Esophagus squamous epithelium (tissue), 5 donors: ENCODE results near the gene TMEM132D. TPM values are rescaled to one million over a fixed set of nuclear protein-coding genes. Genes with fewer than 3 reads are reported as not detected.

Source experiments
- DNase-seq: peaks from one replicate; lab custom pipeline; 2025; lab: John Stamatoyannopoulos, UW
- H3K27ac ChIP-seq, 4 donors: fragments of 200-600 bp; sonication (generic); one replicate each; pipeline ENCODE4 v1.5.1; 2016 to 2019; ENCODE audit warnings: mild to moderate bottlenecking in 1 of 4
- H3K27me3 ChIP-seq, 4 donors: fragments of 200-600 bp; sonication (generic); 1 replicate in 3 of 4; 2 replicates in 1 of 4; pipeline versions ENCODE4 v1.5.1 to v1.6.0; 2017 to 2021; ENCODE audit warnings: antibody characterized with exemption in 1 of 4
- H3K36me3 ChIP-seq, 3 donors: fragments of 200-600 bp; sonication (generic); one replicate each; pipeline ENCODE4 v1.5.1; 2016 to 2019
- H3K4me1 ChIP-seq, 3 donors: fragments of 200-600 bp; sonication (generic); one replicate each; pipeline ENCODE4 v1.5.1; 2017 to 2019
- H3K4me3 ChIP-seq, 4 donors: fragments of 200-600 bp; sonication (generic); 1 replicate in 3 of 4; 2 replicates in 1 of 4; pipeline ENCODE4 v1.5.1; 2016 to 2019; ENCODE audit warnings: mild to moderate bottlenecking in 2 of 4, moderate library complexity in 1 of 4
- H3K9me3 ChIP-seq, 3 donors: fragments of 200-600 bp; sonication (generic); one replicate each; pipeline ENCODE4 v1.5.1; 2016 to 2019
- POLR2A ChIP-seq, 4 donors: fragments of 450-650 bp; IDR thresholded peaks; one replicate each; pipeline ENCODE4 v1.6.1; 2017; ENCODE audit warnings: antibody characterized with exemption in 4 of 4, mild to moderate bottlenecking in 4 of 4, moderate library complexity in 3 of 4
- WGBS, 2 donors: methylation state at CpG; one replicate each; pipeline ENCODE4 v1.1.5; 2018; 5-methylcytosine and 5-hydroxymethylcytosine counted together
- intact Hi-C: fragments of 100-400 bp; cut with DNase I; formaldehyde crosslinking; loops from one replicate; pipeline ENCODE4 v1.15.0; 2022
- total RNA-seq, 4 donors: library from RNA; depleted of rRNA; stranded (reverse); fragments of >200 nt; gene quantifications; one replicate each; pipeline ENCODE4 v1.1.0, GENCODE V29; 2016
- TF ChIP-seq, protein P1 (sequence below), 6 experiments: fragments of 450-650 bp in 4 of 6; fragments of 200-600 bp in 2 of 6; sonication (generic) in 2 of 6; IDR thresholded peaks; one replicate each; pipeline ENCODE4 v1.5.1; 2016 to 2019; ENCODE audit warnings: antibody characterized with exemption in 6 of 6, mild to moderate bottlenecking in 4 of 6, moderate library complexity in 4 of 6
- donor health status: DM: yes; HTN: yes; CAD: no.

Gene TMEM132D
- total RNA-seq, 4 donors from 2014 or later = not detected

- H3K4me1 ChIP-seq = no peaks in the 10 kb centered on the region
- H3K27ac ChIP-seq = no peak overlapping the region
- WGBS, 2 donors = 67 to 69% methylated on average over 6 of the region's 6 CpGs
- DNase-seq = no peak
- no peak overlapping the region for H3K4me3 ChIP-seq
- intact Hi-C loops = no loop called here
- H3K9me3 ChIP-seq = no peaks in the 10 kb centered on the region
- TF ChIP-seq, protein P1, sequence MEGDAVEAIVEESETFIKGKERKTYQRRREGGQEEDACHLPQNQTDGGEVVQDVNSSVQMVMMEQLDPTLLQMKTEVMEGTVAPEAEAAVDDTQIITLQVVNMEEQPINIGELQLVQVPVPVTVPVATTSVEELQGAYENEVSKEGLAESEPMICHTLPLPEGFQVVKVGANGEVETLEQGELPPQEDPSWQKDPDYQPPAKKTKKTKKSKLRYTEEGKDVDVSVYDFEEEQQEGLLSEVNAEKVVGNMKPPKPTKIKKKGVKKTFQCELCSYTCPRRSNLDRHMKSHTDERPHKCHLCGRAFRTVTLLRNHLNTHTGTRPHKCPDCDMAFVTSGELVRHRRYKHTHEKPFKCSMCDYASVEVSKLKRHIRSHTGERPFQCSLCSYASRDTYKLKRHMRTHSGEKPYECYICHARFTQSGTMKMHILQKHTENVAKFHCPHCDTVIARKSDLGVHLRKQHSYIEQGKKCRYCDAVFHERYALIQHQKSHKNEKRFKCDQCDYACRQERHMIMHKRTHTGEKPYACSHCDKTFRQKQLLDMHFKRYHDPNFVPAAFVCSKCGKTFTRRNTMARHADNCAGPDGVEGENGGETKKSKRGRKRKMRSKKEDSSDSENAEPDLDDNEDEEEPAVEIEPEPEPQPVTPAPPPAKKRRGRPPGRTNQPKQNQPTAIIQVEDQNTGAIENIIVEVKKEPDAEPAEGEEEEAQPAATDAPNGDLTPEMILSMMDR (IDR thresholded peaks at IDR 0.05) = no peak
- no peak for TF ChIP-seq POLR2A (IDR thresholded peaks at IDR 0.05)
- no peaks in the 10 kb centered on the region for H3K27me3 ChIP-seq
- no peaks in the 10 kb centered on the region for H3K36me3 ChIP-seq
Observed at GRCh38 chr12:129753586-129753985, 150.2 kb downstream of the TMEM132D start.

- intact Hi-C loops = no loop called here
- no peaks in the 10 kb centered on the region for H3K36me3 ChIP-seq
- no peaks in the 10 kb centered on the region for H3K27me3 ChIP-seq
- H3K9me3 ChIP-seq = no peaks in the 10 kb centered on the region
- no peaks in the 10 kb centered on the region for H3K4me1 ChIP-seq
- no peak for DNase-seq
- WGBS, 2 donors = 61% methylated on average over 2 to 3 of the region's 3 CpGs
- no peak overlapping the region for H3K27ac ChIP-seq
- no peak overlapping the region for H3K4me3 ChIP-seq
- TF ChIP-seq, protein P1 (IDR thresholded peaks at IDR 0.05) = no peak
- no peak for TF ChIP-seq POLR2A (IDR thresholded peaks at IDR 0.05)
Observed at GRCh38 chr12:129750421-129750820, 153.4 kb downstream of the TMEM132D start.

- no peaks in the 10 kb centered on the region for H3K27me3 ChIP-seq
- no peaks in the 10 kb centered on the region for H3K36me3 ChIP-seq
- H3K27ac ChIP-seq = no peak overlapping the region
- no peaks in the 10 kb centered on the region for H3K4me1 ChIP-seq
- peaks cover 0 to 11% (median 0%) of the 10 kb centered on the region in 3 donors for H3K9me3 ChIP-seq
- TF ChIP-seq, protein P1 (IDR thresholded peaks at IDR 0.05) = no peak
- no peak for TF ChIP-seq POLR2A (IDR thresholded peaks at IDR 0.05)
- intact Hi-C loops = no loop called here
- DNase-seq = no peak
- WGBS, 2 donors = 62 to 72% methylated on average over 4 of the region's 4 CpGs
- no peak overlapping the region for H3K4me3 ChIP-seq
Observed at GRCh38 chr12:129746318-129746717, 157.5 kb downstream of the TMEM132D start.

DNA sequence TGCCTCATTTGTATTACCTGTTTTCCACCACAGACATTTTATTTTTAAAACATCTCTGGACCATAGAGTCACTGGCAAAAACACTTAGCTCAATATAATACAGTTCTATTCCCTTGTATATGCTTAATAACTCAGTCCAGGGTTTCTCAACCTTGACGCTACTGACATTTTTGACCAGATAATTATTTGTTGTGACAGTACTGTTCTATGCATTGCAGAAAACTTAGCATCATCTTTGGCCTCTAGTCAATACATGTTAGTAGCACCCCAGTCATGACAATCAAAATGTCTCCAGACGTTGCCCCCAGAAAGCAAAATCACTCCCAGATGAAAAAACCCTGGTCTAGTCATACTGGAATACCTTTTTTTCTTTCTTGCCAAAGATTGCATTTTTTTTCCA is 174.7 kb downstream of the TMEM132D start:
- Histone ChIP-seq H3K4me3 (no peak overlapping the region), H3K27me3 (no peaks in the 10 kb centered on the region), H3K27ac (no peak overlapping the region), H3K36me3 (no peaks in the 10 kb centered on the region), H3K9me3 (peaks cover 0 to 15% (median 0%) of the 10 kb centered on the region in 3 donors), H3K4me1 (no peaks in the 10 kb centered on the region)
- TF ChIP-seq, protein P1 (IDR thresholded peaks at IDR 0.05) = no peak
- no peak for TF ChIP-seq POLR2A (IDR thresholded peaks at IDR 0.05)
- 70 to 75% methylated on average over 2 of the region's 2 CpGs for WGBS, 2 donors
- intact Hi-C loops = no loop called here
- no peak for DNase-seq

DNA sequence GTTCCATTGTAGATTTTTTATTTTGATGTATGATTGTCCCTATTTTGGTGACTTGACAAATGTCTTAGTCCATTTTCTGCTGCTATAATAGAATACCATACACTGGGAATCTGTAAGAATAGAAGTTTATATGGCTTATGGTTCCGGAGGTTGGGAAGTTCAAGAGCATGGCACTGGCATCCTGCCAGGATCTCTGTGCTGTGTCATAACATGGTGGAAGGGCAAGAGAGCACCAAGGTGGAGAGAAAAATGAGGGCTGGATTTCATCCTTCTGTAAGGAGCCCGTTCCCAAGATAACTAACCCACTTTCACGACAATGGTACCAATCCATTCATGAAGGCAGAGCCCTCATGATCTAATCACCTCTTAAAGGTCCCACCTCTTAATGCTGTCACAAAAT is 176.7 kb downstream of the TMEM132D start:
- Histone ChIP-seq H3K4me3 (no peak overlapping the region), H3K4me1 (no peaks in the 10 kb centered on the region), H3K36me3 (no peaks in the 10 kb centered on the region), H3K27me3 (no peaks in the 10 kb centered on the region), H3K27ac (no peak overlapping the region), H3K9me3 (peaks cover 0 to 13% (median 0%) of the 10 kb centered on the region in 3 donors)
- no peak for TF ChIP-seq POLR2A (IDR thresholded peaks at IDR 0.05)
- TF ChIP-seq, protein P1 (IDR thresholded peaks at IDR 0.05) = no peak
- DNase-seq = no peak
- intact Hi-C loops = no loop called here
- 73 to 83% methylated on average over 3 of the region's 3 CpGs for WGBS, 2 donors
